Glutamatergic neuron (in vitro differentiated cells): ENCODE data around the gene CSNK1G1. TPM values are rescaled to one million over a fixed set of nuclear protein-coding genes. Genes with fewer than 3 reads are reported as not detected.
A peak's percentile ranks its signal among the peaks of the same experiment; 100 is the strongest.

Source experiments
- DNase-seq: peaks from one replicate; pipeline ENCODE4 v3.0.0; 2022
- H3K27ac Mint-ChIP-seq: one replicate; pipeline ENCODE4 v1.8.0; 2020; ENCODE audit warnings: mild to moderate bottlenecking, mixed read lengths, inconsistent platforms; ENCODE audit not compliant: unreplicated experiment
- H3K27me3 Mint-ChIP-seq: one replicate; pipeline ENCODE4 v1.8.0; 2020; ENCODE audit warnings: mild to moderate bottlenecking, moderate library complexity, mixed read lengths, inconsistent platforms; ENCODE audit not compliant: unreplicated experiment
- H3K36me3 Mint-ChIP-seq: one replicate; pipeline ENCODE4 v1.8.0; 2020; ENCODE audit warnings: mild to moderate bottlenecking, mixed read lengths, inconsistent platforms; ENCODE audit not compliant: unreplicated experiment
- H3K4me1 Mint-ChIP-seq: one replicate; pipeline ENCODE4 v1.8.0; 2020; ENCODE audit warnings: mild to moderate bottlenecking, low read depth, mixed read lengths, inconsistent platforms; ENCODE audit not compliant: unreplicated experiment
- H3K4me3 Mint-ChIP-seq: one replicate; pipeline ENCODE4 v1.8.0; 2020; ENCODE audit warnings: mild to moderate bottlenecking, mixed read lengths, inconsistent platforms; ENCODE audit not compliant: unreplicated experiment
- H3K9me3 Mint-ChIP-seq: one replicate; pipeline ENCODE4 v1.8.0; 2020; ENCODE audit warnings: mild to moderate bottlenecking, moderate library complexity, mixed read lengths, inconsistent platforms; ENCODE audit not compliant: unreplicated experiment
- CTCF ChIP-seq: fragments of 200-600 bp; sonication (generic); IDR thresholded peaks from one replicate; pipeline ENCODE4 v1.5.0; 2021; ENCODE audit not compliant: partially characterized antibody, unreplicated experiment
- total RNA-seq: library from RNA; stranded (reverse); fragmentation: NEBNext Ultra II Directional; extraction: Animal tissue kit (Norgen Biotek cat#: 25700); gene quantifications from one replicate; pipeline ENCODE4 v1.2.1, GENCODE V29; 2021; ENCODE audit not compliant: unreplicated experiment

CSNK1G1 gene
- total RNA-seq, 1 donor from 2014 or later, result 34.2 TPM

- no peaks in the 10 kb centered on the region for H3K36me3 Mint-ChIP-seq
- TF ChIP-seq CTCF, result no peak
- H3K9me3 Mint-ChIP-seq, result no peaks in the 10 kb centered on the region
- H3K4me3 Mint-ChIP-seq, result no peak overlapping the region
- H3K27me3 Mint-ChIP-seq, result peaks cover 2% of the 10 kb centered on the region
- no peak overlapping the region for H3K27ac Mint-ChIP-seq
- peaks cover 14% of the 10 kb centered on the region for H3K4me1 Mint-ChIP-seq
- no peak for DNase-seq
Measured at GRCh38 chr15:64211696-64212095, 144.3 kb downstream of the CSNK1G1 start.

- no peak for TF ChIP-seq CTCF
- no peaks in the 10 kb centered on the region for H3K9me3 Mint-ChIP-seq
- no peaks in the 10 kb centered on the region for H3K36me3 Mint-ChIP-seq
- no peak overlapping the region for H3K27ac Mint-ChIP-seq
- DNase-seq, result no peak
- H3K4me1 Mint-ChIP-seq, result peaks cover 14% of the 10 kb centered on the region
- H3K27me3 Mint-ChIP-seq, result peaks cover 2% of the 10 kb centered on the region
- H3K4me3 Mint-ChIP-seq, result no peak overlapping the region
Measured at GRCh38 chr15:64210371-64210770, 145.6 kb downstream of the CSNK1G1 start.

- Mint-ChIP-seq H3K27me3 (peaks cover 2% of the 10 kb centered on the region), H3K4me3 (no peak overlapping the region), H3K4me1 (peaks cover 14% of the 10 kb centered on the region), H3K36me3 (no peaks in the 10 kb centered on the region), H3K27ac (no peak overlapping the region), H3K9me3 (no peaks in the 10 kb centered on the region)
- TF ChIP-seq CTCF, result peak; percentile 53
- no peak for DNase-seq
Measured at GRCh38 chr15:64209680-64210334, 146.2 kb downstream of the CSNK1G1 start.

- no peaks in the 10 kb centered on the region for H3K36me3 Mint-ChIP-seq
- peaks cover 14% of the 10 kb centered on the region for H3K4me1 Mint-ChIP-seq
- H3K9me3 Mint-ChIP-seq, result no peaks in the 10 kb centered on the region
- no peak overlapping the region for H3K27ac Mint-ChIP-seq
- H3K4me3 Mint-ChIP-seq, result no peak overlapping the region
- TF ChIP-seq CTCF, result no peak
- DNase-seq, result no peak
- H3K27me3 Mint-ChIP-seq, result peaks cover 2% of the 10 kb centered on the region
Measured at GRCh38 chr15:64205202-64205601, 150.8 kb downstream of the CSNK1G1 start.

GRCh38 chr15:64197425-64197824 is 158.5 kb downstream of the CSNK1G1 start:
- Mint-ChIP-seq H3K4me1 (peaks cover 3% of the 10 kb centered on the region), H3K36me3 (no peaks in the 10 kb centered on the region), H3K27me3 (no peaks in the 10 kb centered on the region), H3K27ac (peak overlapping the region; percentile 13), H3K4me3 (no peak overlapping the region), H3K9me3 (no peaks in the 10 kb centered on the region)
- no peak for TF ChIP-seq CTCF
- no peak for DNase-seq
